ENCODE measurements around the gene ANKS1B. TPM values are rescaled to one million over a fixed set of nuclear protein-coding genes. Genes with fewer than 3 reads are reported as not detected.
"Not testable (repeated sequence)": the region's sequence is repeated elsewhere in the genome, so short reads cannot be mapped to it uniquely, and the experiment has no call there.

ANKS1B gene
- total RNA-seq, 1 donor from 2014 or later = 5.6 TPM

- Mint-ChIP-seq H3K4me1 (no peaks in the 10 kb centered on the region), H3K4me3 (no peak overlapping the region), H3K36me3 (ENCODE audit: low read depth) (no peaks in the 10 kb centered on the region), H3K27ac (ENCODE audit: unreplicated experiment) (no peak overlapping the region), H3K9me3 (no peaks in the 10 kb centered on the region), H3K27me3 (ENCODE audit: low read depth) (no peaks in the 10 kb centered on the region)
- no peak for TF ChIP-seq CTCF (conservative IDR thresholded peaks at IDR 0.05)
- DNase-seq (ENCODE audit: low read depth, low spot score) = no peak
Measured at GRCh38 chr12:98974767-98975381, 1009.9 kb downstream of the ANKS1B start.

GRCh38 chr12:98973395-98973794, 1011.3 kb downstream of the ANKS1B start:
- no peaks in the 10 kb centered on the region for H3K9me3 Mint-ChIP-seq
- no peaks in the 10 kb centered on the region for H3K36me3 Mint-ChIP-seq (ENCODE audit: low read depth)
- no peak overlapping the region for H3K27ac Mint-ChIP-seq (ENCODE audit: unreplicated experiment)
- no peaks in the 10 kb centered on the region for H3K27me3 Mint-ChIP-seq (ENCODE audit: low read depth)
- no peak for DNase-seq (ENCODE audit: low read depth, low spot score)
- no peak for TF ChIP-seq CTCF (conservative IDR thresholded peaks at IDR 0.05)
- no peak overlapping the region for H3K4me3 Mint-ChIP-seq
- no peaks in the 10 kb centered on the region for H3K4me1 Mint-ChIP-seq

- H3K4me3 Mint-ChIP-seq = no peak overlapping the region
- H3K27me3 Mint-ChIP-seq (ENCODE audit: low read depth) = no peaks in the 10 kb centered on the region
- TF ChIP-seq CTCF (conservative IDR thresholded peaks at IDR 0.05) = no peak
- no peaks in the 10 kb centered on the region for H3K4me1 Mint-ChIP-seq
- H3K27ac Mint-ChIP-seq (ENCODE audit: unreplicated experiment) = no peak overlapping the region
- no peak for DNase-seq (ENCODE audit: low read depth, low spot score)
- peaks cover 2% of the 10 kb centered on the region for H3K9me3 Mint-ChIP-seq
- H3K36me3 Mint-ChIP-seq (ENCODE audit: low read depth) = no peaks in the 10 kb centered on the region
Measured at GRCh38 chr12:98970950-98971349, 1013.8 kb downstream of the ANKS1B start.

- Mint-ChIP-seq H3K27ac (ENCODE audit: unreplicated experiment) (no peak overlapping the region), H3K9me3 (peaks cover 2% of the 10 kb centered on the region), H3K4me3 (no peak overlapping the region), H3K36me3 (ENCODE audit: low read depth) (no peaks in the 10 kb centered on the region), H3K27me3 (ENCODE audit: low read depth) (no peaks in the 10 kb centered on the region), H3K4me1 (no peaks in the 10 kb centered on the region)
- no peak for DNase-seq (ENCODE audit: low read depth, low spot score)
- TF ChIP-seq CTCF (conservative IDR thresholded peaks at IDR 0.05) = no peak
Measured at GRCh38 chr12:98970210-98970609, 1014.5 kb downstream of the ANKS1B start.

GRCh38 chr12:98968896-98969295, 1015.8 kb downstream of the ANKS1B start:
- Mint-ChIP-seq H3K4me1 (no peaks in the 10 kb centered on the region), H3K36me3 (ENCODE audit: low read depth) (no peaks in the 10 kb centered on the region), H3K27ac (ENCODE audit: unreplicated experiment) (no peak overlapping the region), H3K4me3 (no peak overlapping the region), H3K9me3 (peaks cover 5% of the 10 kb centered on the region), H3K27me3 (ENCODE audit: low read depth) (no peaks in the 10 kb centered on the region)
- DNase-seq (ENCODE audit: low read depth, low spot score) = no peak
- TF ChIP-seq CTCF (conservative IDR thresholded peaks at IDR 0.05) = no peak

- not testable (repeated sequence) for H3K27me3 Mint-ChIP-seq (ENCODE audit: low read depth); H3K36me3 Mint-ChIP-seq (ENCODE audit: low read depth); DNase-seq (ENCODE audit: low read depth, low spot score); H3K4me1 Mint-ChIP-seq; H3K4me3 Mint-ChIP-seq; H3K27ac Mint-ChIP-seq (ENCODE audit: unreplicated experiment)
- H3K9me3 Mint-ChIP-seq = peaks cover 11% of the 10 kb centered on the region
Measured at GRCh38 chr12:98957135-98957534, 1027.6 kb downstream of the ANKS1B start.
